Activated CD4-positive, alpha-beta T cell treated with anti-CD3 and anti-CD28 coated beads for 48 hours (primary cell): ENCODE results near the gene STARD3NL.
"Not testable (repeated sequence)": the region's sequence is repeated elsewhere in the genome, so short reads cannot be mapped to it uniquely, and the experiment has no call there.

Source experiments
- DNase-seq: peaks from one replicate; pipeline ENCODE4 v3.0.0-alpha.2; 2020

The STARD3NL gene

DNA sequence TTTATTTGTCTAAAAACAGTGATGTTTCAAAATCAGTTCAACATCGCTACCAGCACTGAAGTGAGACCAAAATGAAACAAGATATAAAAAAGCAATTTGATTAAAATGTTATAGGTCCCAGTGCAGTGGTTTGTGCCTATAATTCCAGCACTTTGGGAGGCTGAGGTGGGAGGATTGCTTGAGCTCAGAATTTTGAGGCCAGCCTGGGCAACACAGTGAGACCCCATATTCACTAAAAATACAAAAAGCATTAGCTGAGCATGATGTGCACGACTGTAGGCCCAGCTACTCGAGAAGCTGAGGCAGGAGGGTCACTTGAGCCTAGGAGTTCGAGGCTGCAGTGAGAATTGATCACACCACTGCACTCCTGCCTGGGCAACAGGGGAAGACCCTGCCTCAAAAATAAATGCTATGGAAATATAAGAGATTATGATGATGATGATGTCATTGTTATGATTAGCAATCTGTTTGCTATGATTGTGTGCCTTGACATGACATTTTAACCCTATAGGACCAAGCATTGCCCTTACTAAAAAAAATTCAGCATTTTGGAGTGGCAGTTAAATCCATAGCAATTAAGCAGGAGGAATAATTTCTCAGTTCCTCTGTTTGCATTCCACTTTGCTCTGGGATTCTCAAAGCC lies 91.8 kb downstream of the STARD3NL start:
- DNase-seq: not testable (repeated sequence)

DNA sequence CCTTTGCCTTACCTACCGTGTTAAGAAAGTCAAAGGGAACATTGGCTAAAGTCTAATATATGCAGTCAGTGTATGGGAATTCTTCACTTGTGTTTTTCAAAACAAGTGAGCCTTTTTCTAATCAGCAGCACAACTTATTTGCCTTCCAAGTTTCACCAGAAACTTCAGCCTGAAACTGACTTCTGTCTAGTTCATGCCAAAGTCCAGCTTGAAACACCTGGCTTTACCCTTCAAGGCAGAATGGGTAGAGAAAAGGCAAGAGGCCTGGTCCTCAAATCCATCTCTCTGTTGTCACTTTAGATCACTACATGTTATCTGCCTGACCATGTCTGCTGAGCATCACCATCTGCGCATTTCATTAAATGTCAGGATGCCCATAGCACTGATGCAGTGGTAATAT lies 92.4 kb downstream of the STARD3NL start:
- DNase-seq: not testable (repeated sequence)

DNA sequence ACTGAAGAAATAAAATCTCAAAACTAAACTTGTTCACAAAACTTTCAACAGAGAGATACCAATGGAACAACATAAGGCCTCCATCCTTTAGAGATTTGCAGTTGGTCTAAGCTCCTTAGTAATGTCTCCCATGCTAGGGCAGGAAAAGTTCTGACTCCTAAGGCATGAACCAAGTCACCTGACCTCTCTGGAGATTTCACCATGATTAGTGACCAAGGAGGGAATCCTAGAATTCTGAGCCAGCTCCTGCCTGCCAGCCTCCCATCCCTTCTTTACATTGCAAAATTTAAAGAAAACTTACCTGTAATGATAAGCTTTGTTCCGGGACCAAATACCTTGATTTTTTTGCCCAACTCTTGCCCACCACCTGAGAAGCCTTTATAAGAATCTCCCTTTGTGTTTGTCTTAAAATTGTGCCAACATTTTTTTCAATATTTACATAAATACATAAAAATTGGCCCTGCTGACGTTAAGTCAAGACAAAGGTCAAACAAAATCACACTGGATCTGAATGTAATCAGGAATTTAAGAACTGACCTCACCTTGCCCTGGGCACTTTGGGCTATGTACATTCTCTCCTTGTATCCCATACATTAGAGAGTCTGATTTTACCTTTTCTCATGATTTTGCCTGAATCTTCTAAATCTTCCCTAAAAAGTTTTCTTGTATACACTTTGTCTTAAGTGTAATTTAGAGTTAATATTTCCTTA lies 95.4 kb downstream of the STARD3NL start, which contains the start of gene TARP:
Gene TARP, minus strand, starts transcription at position 351 of the 710 bp plus-strand sequence.
- no peak for DNase-seq

DNA sequence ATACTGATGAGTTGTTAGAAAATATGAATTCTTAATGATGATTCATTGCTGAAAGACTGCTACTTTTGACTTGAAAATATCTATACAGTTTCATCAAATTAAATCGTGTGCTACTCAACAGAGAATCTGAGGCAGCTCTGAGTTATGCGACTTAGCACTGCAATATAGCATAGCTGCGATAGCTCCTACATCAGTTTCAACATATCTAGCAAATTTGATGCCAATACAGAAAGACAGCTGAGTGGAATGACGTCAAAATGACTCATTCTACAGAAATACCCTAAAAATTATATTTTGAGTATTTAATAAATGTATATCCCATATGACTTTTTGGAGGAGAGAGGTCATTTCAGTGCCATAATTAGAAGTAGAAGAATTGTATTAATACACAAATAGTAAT lies 96.4 kb downstream of the STARD3NL start:
- no peak for DNase-seq

DNA sequence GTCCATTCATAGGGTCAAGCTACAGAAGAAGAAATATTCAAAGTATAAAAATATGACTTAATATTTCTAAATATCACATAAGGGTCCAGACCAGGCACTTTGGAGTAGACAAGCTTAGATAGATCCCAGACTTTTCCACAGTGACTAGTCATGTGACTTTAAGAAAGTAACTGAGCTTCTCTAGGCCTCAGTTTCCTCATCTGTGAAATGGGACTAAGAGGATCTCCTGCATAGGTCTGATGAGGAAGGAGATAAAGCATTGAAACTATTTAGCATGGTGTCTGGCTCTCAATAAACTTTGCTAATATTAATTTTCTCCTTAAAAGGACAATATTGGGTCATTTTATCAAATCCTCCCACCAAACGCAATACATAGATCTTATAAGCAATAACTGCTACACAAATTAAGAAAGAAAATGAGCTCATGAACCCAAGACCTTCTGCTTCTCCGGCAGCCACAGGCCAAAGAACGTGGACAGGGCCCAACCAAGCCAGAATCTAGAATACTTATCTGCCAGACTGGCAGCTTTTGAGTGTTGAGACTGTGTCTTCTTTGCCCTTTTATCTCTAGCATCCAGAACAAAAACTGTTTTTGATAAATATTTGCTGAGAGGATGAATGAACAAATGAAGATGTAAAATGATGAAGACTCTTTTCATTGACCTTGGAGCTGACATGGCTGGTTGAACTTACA lies 97.0 kb downstream of the STARD3NL start:
- no peak for DNase-seq

DNA sequence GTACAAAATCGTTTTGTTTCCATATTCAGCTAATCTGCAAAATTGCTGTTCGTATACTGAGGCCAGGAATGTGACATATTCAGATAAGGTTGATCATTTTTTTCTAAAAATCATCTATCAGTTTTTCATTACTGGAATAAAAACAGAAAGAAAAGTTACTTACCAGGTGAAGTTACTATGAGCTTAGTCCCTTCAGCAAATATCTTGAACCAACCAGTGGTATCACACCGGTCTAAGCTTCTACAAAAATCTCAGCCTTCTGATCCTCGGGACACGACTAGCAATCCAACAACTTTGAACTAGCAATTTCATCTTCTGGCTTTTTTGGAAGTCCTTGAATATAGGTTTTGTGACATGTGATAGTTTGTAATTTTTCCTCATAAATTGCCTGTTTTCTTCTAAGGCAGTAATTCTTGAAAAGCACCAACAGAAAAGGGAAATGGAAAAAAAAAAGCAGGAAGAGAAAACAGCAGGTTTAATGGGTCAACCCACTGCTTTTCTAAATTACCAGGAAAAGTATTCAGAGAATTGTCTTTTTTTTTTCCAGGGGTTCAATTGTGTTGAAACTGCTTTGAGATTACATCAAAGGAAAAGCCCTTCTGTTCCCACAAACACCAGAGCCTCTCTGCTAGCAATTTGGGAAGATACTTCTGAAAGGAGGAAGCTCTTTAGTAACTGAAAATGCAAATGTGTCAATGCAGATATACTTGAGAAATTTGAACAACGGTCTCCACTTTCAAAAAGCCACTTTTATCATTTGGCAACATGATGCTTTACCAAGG lies 98.2 kb downstream of the STARD3NL start:
- DNase-seq: no peak

DNA sequence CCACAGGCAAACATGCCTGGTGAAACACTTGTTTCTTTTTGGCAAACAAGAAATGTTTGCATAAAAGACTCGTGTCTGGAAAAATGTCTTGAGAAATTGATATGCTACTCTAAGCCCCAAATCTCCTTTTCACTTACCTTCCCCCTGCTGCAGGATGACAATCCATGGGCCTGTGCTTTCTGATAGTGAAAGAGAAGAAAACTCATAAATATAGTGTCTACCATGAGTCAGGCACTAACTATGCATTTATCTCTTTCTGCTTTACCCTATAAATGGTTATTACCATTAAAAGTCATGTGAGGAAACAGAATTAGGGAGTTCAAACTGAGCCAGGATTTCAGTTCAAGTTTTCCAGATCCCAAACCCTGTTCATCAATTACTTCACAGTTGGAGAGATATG lies 102.0 kb downstream of the STARD3NL start:
- no peak for DNase-seq
